Measurements from ENCODE around the gene SNAP47. TPM values are rescaled to one million over a fixed set of nuclear protein-coding genes. Genes with fewer than 3 reads are reported as not detected.
A peak's percentile ranks its signal among the peaks of the same experiment; 100 is the strongest.

The SNAP47 gene
- total RNA-seq, 2 experiments from 2014 or later = 29.0 to 29.2 TPM

GRCh38 chr1:227735539-227736285, 477 bp downstream of the SNAP47 start:
- POLR2A ChIA-PET = interaction anchor here (0.6 to 1.0 kb wide), 3 partner anchors 17 to 724 kb away, joined by 3 read pairs; no protein-coding TSS in a partner anchor
- peaks cover 23% of the 10 kb centered on the region for H3K4me1 Mint-ChIP-seq
- H3K27me3 Mint-ChIP-seq = no peaks in the 10 kb centered on the region
- H3K9me3 Mint-ChIP-seq = no peaks in the 10 kb centered on the region
- peaks cover 2% of the 10 kb centered on the region for H3K36me3 Mint-ChIP-seq
- DNase-seq (no peak), ATAC-seq (ENCODE audit: low read depth) (no peak)
- peak overlapping the region; percentile 96 for H3K27ac Mint-ChIP-seq
- peak overlapping the region; percentile 97 for H3K4me3 Mint-ChIP-seq

DNA sequence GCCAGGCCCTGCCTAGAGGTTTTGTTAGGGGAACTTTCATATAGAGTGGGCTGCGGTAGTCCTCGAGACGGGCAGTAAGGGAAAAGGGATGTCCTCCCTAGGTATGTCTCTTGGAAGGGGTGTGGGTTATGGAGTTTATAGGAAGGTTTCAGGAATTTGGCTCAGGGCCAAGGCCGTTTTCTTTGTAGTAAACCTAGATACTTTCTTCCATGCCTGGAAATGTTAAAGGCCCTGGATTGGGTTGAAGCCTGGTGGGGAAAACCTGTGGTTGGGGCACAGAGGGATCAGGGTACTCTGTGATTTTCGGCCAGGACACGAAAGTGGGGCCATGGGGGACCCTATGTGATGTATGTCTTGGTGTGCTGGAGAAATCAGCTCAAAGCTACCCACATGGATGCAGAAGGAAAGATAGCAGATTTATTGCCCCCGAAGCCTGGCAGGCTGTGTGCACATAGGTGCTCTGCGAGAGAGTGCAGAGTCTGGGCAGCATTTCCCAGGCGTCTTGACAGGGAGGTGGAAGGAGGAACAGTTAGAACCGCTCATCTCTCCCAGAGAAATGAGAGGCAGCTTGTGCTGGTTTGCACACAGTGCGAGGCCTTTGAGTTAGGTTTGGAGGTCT, 1.7 kb downstream of the SNAP47 start:
- Mint-ChIP-seq H3K9me3 (no peaks in the 10 kb centered on the region), H3K4me3 (no peak overlapping the region), H3K27me3 (no peaks in the 10 kb centered on the region), H3K36me3 (peaks cover 2% of the 10 kb centered on the region), H3K4me1 (peaks cover 25% of the 10 kb centered on the region), H3K27ac (no peak overlapping the region)
- ATAC-seq (ENCODE audit: low read depth) = no peak
- DNase-seq = no peak
- POLR2A ChIA-PET = interaction anchor here (1.0 to 1.2 kb wide), 2 partner anchors 8 to 16 kb away, joined by 3 read pairs; no protein-coding TSS in a partner anchor

DNA sequence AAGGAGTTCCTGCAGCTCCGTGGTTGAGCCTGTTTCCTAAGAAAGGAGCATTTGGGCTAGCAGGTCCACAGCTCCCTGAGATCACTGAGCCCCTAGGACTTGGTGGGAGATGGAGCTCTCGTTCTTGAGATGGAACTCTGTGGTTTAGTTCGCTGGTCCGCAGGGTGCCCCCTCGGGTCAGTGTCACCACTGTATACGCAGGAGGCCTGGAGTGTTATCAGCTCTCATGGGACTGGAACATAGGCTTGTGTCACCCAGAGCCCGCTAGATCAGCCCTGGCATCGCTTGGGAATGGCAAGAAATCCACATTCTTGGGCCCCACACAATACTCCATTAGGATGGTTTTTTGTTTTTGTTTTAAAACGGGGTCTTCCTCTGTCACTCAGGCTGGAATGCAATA, 3.6 kb downstream of the SNAP47 start:
- peaks cover 2% of the 10 kb centered on the region for H3K36me3 Mint-ChIP-seq
- POLR2A ChIA-PET = no interaction called here
- H3K27me3 Mint-ChIP-seq = no peaks in the 10 kb centered on the region
- H3K27ac Mint-ChIP-seq = no peak overlapping the region
- DNase-seq = no peak
- no peaks in the 10 kb centered on the region for H3K9me3 Mint-ChIP-seq
- no peak overlapping the region for H3K4me3 Mint-ChIP-seq
- H3K4me1 Mint-ChIP-seq = peaks cover 20% of the 10 kb centered on the region
- no peak for ATAC-seq (ENCODE audit: low read depth)

DNA sequence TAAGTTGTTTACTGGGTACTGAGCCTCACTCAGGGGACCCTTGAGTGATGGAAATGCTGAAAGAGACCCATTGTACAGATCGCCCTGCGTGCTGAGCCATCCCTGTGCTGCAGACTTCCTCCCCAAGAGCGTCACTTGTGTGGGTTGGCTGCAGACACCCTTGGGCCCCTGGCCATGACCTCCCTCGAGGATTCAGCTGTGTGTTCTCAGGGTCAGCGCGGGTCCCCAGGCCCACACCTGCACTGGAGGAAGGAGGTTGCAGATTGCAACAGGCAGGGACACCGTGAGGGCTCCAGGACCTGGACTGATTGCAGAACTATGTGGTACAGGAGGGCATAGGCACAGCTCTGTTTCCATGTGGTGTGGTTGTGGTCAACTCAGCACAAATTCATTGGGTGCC, 4.4 kb downstream of the SNAP47 start:
- H3K27ac Mint-ChIP-seq = no peak overlapping the region
- H3K9me3 Mint-ChIP-seq = no peaks in the 10 kb centered on the region
- no peaks in the 10 kb centered on the region for H3K27me3 Mint-ChIP-seq
- peaks cover 20% of the 10 kb centered on the region for H3K4me1 Mint-ChIP-seq
- H3K36me3 Mint-ChIP-seq = peaks cover 2% of the 10 kb centered on the region
- ATAC-seq (ENCODE audit: low read depth) (no peak), DNase-seq (no peak)
- POLR2A ChIA-PET = no interaction called here
- no peak overlapping the region for H3K4me3 Mint-ChIP-seq

DNA sequence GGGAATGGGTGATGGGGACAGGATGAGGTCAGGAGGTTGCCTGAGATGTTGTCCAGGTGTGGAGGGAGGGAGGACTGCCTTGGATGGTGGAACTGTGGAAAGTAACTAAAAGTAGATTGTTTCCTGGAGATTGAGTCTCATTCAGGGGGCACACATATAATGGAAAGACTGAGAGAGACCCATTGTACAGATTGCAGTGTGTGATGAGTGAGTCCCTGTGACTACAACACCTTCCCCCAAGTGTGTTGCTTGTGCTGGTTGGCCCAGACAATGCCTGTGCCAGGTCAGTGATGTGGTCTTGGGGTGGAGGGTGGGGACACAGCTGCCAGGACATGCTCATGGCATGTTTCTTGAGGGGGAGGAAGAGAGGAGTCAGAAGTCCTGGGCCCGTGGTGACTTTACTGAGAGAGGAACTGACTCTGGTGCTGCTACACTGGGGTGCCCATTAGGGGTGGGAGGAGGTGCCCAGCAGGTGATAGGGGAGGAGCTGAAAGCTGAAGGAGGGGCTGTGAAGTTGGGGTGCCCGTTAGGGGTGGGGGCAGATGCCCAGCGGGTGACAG, 5.2 kb downstream of the SNAP47 start:
- POLR2A ChIA-PET = no interaction called here
- H3K27me3 Mint-ChIP-seq = no peaks in the 10 kb centered on the region
- DNase-seq = no peak
- no peaks in the 10 kb centered on the region for H3K9me3 Mint-ChIP-seq
- H3K4me1 Mint-ChIP-seq = peaks cover 25% of the 10 kb centered on the region
- no peak overlapping the region for H3K4me3 Mint-ChIP-seq
- peaks cover 2% of the 10 kb centered on the region for H3K36me3 Mint-ChIP-seq
- no peak overlapping the region for H3K27ac Mint-ChIP-seq
- ATAC-seq (ENCODE audit: low read depth) = no peak

GRCh38 chr1:227741166-227741870, 6.1 kb downstream of the SNAP47 start:
- DNase-seq = no peak
- ATAC-seq (ENCODE audit: low read depth) = no peak
- H3K9me3 Mint-ChIP-seq = no peaks in the 10 kb centered on the region
- no peak overlapping the region for H3K4me3 Mint-ChIP-seq
- peaks cover 2% of the 10 kb centered on the region for H3K36me3 Mint-ChIP-seq
- H3K4me1 Mint-ChIP-seq = peaks cover 20% of the 10 kb centered on the region
- no peaks in the 10 kb centered on the region for H3K27me3 Mint-ChIP-seq
- H3K27ac Mint-ChIP-seq = no peak overlapping the region
- POLR2A ChIA-PET = no interaction called here

DNA sequence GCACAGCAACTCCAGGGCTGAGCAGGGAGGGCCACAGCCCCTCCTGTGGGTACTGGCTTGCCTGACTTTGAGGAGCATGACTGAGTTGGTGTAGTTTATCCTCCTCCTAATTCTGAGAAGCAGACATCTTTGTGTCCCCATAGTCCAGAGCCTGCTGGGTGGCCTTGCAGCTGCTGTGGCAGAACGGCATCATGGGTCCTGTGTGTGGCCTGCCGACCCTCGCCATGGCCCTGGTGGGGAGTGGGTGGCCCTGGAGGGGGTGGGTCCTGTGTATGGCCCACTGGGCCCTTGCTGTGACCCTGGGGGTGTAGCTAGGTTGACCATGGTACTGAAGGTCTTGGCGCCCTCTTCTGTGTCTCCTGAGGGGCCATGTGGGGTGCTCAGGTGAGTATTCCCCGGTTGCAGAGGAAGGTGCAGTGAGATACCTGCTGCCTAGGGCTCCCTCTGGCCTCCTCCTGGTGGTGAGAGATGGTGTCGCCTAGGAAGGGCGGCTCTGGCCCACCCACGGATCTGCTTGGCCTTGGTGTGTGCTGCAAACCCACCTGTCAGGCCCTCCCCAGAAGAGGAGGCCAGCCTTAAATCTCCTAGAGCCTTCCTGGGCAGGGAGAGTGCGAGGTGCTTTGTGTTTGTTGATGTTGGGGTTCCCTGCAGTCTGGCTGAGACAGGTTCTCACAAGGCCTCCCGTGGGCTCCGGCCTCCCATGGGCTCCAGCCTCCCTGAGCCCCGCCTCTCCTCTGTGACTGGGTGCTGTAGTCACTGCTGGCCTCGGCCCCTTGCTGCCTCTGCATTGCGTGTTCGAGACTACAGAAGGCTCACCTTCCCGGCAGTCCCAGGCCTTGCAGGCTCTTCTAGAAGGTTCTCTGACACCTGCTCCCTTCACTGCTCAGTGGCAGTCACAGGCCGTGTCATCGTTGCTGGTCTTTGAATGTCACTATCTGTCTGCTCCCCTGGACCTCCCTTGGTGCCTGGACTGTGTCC, 7.8 kb downstream of the SNAP47 start:
- no peak for ATAC-seq (ENCODE audit: low read depth)
- POLR2A ChIA-PET = no interaction called here
- peaks cover 2% of the 10 kb centered on the region for H3K36me3 Mint-ChIP-seq
- H3K27me3 Mint-ChIP-seq = no peaks in the 10 kb centered on the region
- DNase-seq = no peak
- no peak overlapping the region for H3K27ac Mint-ChIP-seq
- no peak overlapping the region for H3K4me3 Mint-ChIP-seq
- peaks cover 18% of the 10 kb centered on the region for H3K4me1 Mint-ChIP-seq
- H3K9me3 Mint-ChIP-seq = no peaks in the 10 kb centered on the region

- H3K9me3 Mint-ChIP-seq = no peaks in the 10 kb centered on the region
- ATAC-seq (ENCODE audit: low read depth) (no peak), DNase-seq (no peak)
- H3K36me3 Mint-ChIP-seq = peaks cover 5% of the 10 kb centered on the region
- H3K27ac Mint-ChIP-seq = no peak overlapping the region
- H3K27me3 Mint-ChIP-seq = no peaks in the 10 kb centered on the region
- POLR2A ChIA-PET = no interaction called here
- H3K4me3 Mint-ChIP-seq = no peak overlapping the region
- H3K4me1 Mint-ChIP-seq = peaks cover 30% of the 10 kb centered on the region
These were observed 9.4 kb downstream of the SNAP47 start for GRCh38 chr1:227744668-227745067.

GRCh38 chr1:227745568-227746265, 10.5 kb downstream of the SNAP47 start:
- H3K27me3 Mint-ChIP-seq = no peaks in the 10 kb centered on the region
- ATAC-seq (ENCODE audit: low read depth) (no peak), DNase-seq (no peak)
- H3K36me3 Mint-ChIP-seq = peaks cover 4% of the 10 kb centered on the region
- no peak overlapping the region for H3K27ac Mint-ChIP-seq
- POLR2A ChIA-PET = no interaction called here
- no peaks in the 10 kb centered on the region for H3K9me3 Mint-ChIP-seq
- no peak overlapping the region for H3K4me3 Mint-ChIP-seq
- H3K4me1 Mint-ChIP-seq = peaks cover 23% of the 10 kb centered on the region

DNA sequence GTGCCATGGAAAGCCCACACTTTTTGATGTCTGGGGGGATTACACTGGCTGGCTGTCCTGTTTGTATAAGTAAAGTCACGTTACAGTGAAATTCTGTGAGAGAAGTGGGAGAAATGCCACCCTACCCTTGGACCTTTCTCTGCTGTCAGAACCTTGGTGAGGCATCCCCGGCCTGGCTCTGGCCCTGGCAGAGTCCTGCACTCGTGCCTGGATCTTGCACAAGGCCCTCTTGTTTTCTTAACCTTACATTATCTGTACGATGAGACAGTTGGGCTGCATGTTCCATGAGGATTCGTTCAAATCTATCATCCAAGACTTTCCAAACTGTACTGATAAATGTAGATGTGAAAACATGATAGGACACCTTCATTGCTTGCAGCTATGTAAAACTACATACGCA, 11.4 kb downstream of the SNAP47 start:
- no peak overlapping the region for H3K27ac Mint-ChIP-seq
- POLR2A ChIA-PET = no interaction called here
- H3K27me3 Mint-ChIP-seq = no peaks in the 10 kb centered on the region
- H3K36me3 Mint-ChIP-seq = peaks cover 7% of the 10 kb centered on the region
- peaks cover 21% of the 10 kb centered on the region for H3K4me1 Mint-ChIP-seq
- DNase-seq = no peak
- no peak overlapping the region for H3K4me3 Mint-ChIP-seq
- no peaks in the 10 kb centered on the region for H3K9me3 Mint-ChIP-seq
- no peak for ATAC-seq (ENCODE audit: low read depth)

DNA sequence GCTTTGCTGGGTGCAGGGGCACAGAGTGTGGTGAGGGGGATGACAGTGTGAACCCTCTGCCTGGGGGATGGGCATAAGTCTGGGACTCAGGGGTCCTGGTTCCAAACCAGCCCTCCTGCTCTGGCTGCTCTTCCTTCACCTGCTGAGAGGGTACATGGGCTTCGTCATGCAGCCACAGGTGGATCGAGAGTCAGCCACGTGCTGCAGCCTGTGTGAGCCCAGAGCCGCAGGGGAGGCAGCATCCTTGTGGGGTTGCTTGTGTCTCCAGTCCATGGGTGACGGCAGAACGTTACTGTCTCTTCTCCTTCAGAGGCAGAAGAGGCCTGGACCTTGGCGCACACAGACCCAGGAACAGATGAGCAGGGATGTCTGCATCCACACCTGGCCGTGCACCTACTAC, 12.1 kb downstream of the SNAP47 start:
- POLR2A ChIA-PET = no interaction called here
- Mint-ChIP-seq H3K9me3 (no peaks in the 10 kb centered on the region), H3K27me3 (no peaks in the 10 kb centered on the region), H3K36me3 (peaks cover 7% of the 10 kb centered on the region), H3K4me3 (no peak overlapping the region), H3K27ac (no peak overlapping the region), H3K4me1 (peaks cover 21% of the 10 kb centered on the region)
- no peak for DNase-seq
- no peak for ATAC-seq (ENCODE audit: low read depth)

- no peak for ATAC-seq (ENCODE audit: low read depth)
- H3K36me3 Mint-ChIP-seq = peaks cover 7% of the 10 kb centered on the region
These were observed 12.8 kb downstream of the SNAP47 start for GRCh38 chr1:227747948-227748495.

More at GRCh38 chr1:227747948-227748495, 12.8 kb downstream of the SNAP47 start:
- POLR2A ChIA-PET = no interaction called here
- H3K4me3 Mint-ChIP-seq = no peak overlapping the region
- no peaks in the 10 kb centered on the region for H3K9me3 Mint-ChIP-seq
- no peaks in the 10 kb centered on the region for H3K27me3 Mint-ChIP-seq
- no peak for DNase-seq
- H3K27ac Mint-ChIP-seq = no peak overlapping the region
- peaks cover 21% of the 10 kb centered on the region for H3K4me1 Mint-ChIP-seq

Measured in activated naive CD8-positive, alpha-beta T cell treated with anti-CD3 and anti-CD28 coated beads, Interleukin-2, amount 10 ng/mL, durations not matched to agents 7 days and 5 days (primary cell).